Upper lobe of left lung (tissue), 6 donors: Measurements from ENCODE around the gene RECQL5. TPM values are rescaled to one million over a fixed set of nuclear protein-coding genes. Genes with fewer than 3 reads are reported as not detected.

Experiments used
- ATAC-seq, 2 donors: fragments of 200-7000 bp; cut with Tn5 transposase; one replicate each; pipeline ENCODE4 v1.9.1; 2022; ENCODE audit warnings: mild to moderate bottlenecking in 2 of 2, moderate library complexity in 2 of 2; ENCODE audit not compliant: low FRiP score in 2 of 2
- DNase-seq, 2 donors: peaks; one replicate each; pipeline ENCODE4 v3.0.0-alpha.2; 2019 to 2020
- H3K27ac ChIP-seq, 4 donors: fragments of 200-600 bp; sonication (generic); one replicate each; pipeline ENCODE4 v1.5.1; 2016 to 2019
- H3K27me3 ChIP-seq, 4 donors: fragments of 200-600 bp; sonication (generic); one replicate each; pipeline ENCODE4 v1.5.1; 2017 to 2019
- H3K36me3 ChIP-seq, 4 donors: fragments of 200-600 bp; sonication (generic); one replicate each; pipeline ENCODE4 v1.5.1; 2016 to 2019
- H3K4me1 ChIP-seq, 4 donors: fragments of 200-600 bp; sonication (generic); one replicate each; pipeline ENCODE4 v1.5.1; 2018 to 2019
- H3K4me3 ChIP-seq, 4 donors: fragments of 200-600 bp; sonication (generic); one replicate each; pipeline ENCODE4 v1.5.1; 2017 to 2019; ENCODE audit warnings: mild to moderate bottlenecking in 2 of 4, moderate library complexity in 1 of 4
- H3K9me3 ChIP-seq, 4 donors: fragments of 200-600 bp; sonication (generic); one replicate each; pipeline ENCODE4 v1.5.1; 2018 to 2019
- CTCF ChIP-seq, 6 experiments: fragments of 450-650 bp in 4 of 6; fragments of 200-600 bp in 2 of 6; sonication (generic) in 2 of 6; IDR thresholded peaks; one replicate each; pipeline ENCODE4 v1.5.1; 2016 to 2019; ENCODE audit warnings: antibody characterized with exemption in 6 of 6
- EP300 ChIP-seq, 4 donors: sonication (generic); formaldehyde crosslinking; IDR thresholded peaks; one replicate each; pipeline ENCODE4 v1.5.1; 2017; ENCODE audit warnings: antibody characterized with exemption in 4 of 4, control low read depth in 2 of 4
- POLR2A ChIP-seq, 4 donors: fragments of 450-650 bp; IDR thresholded peaks; one replicate each; pipeline ENCODE4 v1.5.1; 2016 to 2017; ENCODE audit warnings: antibody characterized with exemption in 4 of 4, mild to moderate bottlenecking in 2 of 4
- POLR2AphosphoS5 ChIP-seq, 2 donors: sonication (generic); formaldehyde crosslinking; IDR thresholded peaks; one replicate each; pipeline ENCODE4 v1.5.1; 2017; ENCODE audit warnings: antibody characterized with exemption in 2 of 2
- WGBS, 2 donors: methylation state at CpG; one replicate each; pipeline ENCODE4 v1.1.5; 2017 to 2018; 5-methylcytosine and 5-hydroxymethylcytosine counted together
- total RNA-seq, 6 donors: library from RNA; depleted of rRNA in 4 of 6; stranded (reverse); fragments of >200 nt in 4 of 6; gene quantifications; one replicate each; pipeline versions ENCODE4 v1.1.0 to v1.2.1, GENCODE V29; 2016 to 2021
- donor health status: DM: no; HTN: no; CAD: no; lungs with moderate emphysema.
- donor health status: DM: no; HTN: yes; CAD: no; lungs with severe emphysema.

The RECQL5 gene
- total RNA-seq = 10 to 100 TPM; 11.4 to 97.4 (median 41.4) TPM

DNA sequence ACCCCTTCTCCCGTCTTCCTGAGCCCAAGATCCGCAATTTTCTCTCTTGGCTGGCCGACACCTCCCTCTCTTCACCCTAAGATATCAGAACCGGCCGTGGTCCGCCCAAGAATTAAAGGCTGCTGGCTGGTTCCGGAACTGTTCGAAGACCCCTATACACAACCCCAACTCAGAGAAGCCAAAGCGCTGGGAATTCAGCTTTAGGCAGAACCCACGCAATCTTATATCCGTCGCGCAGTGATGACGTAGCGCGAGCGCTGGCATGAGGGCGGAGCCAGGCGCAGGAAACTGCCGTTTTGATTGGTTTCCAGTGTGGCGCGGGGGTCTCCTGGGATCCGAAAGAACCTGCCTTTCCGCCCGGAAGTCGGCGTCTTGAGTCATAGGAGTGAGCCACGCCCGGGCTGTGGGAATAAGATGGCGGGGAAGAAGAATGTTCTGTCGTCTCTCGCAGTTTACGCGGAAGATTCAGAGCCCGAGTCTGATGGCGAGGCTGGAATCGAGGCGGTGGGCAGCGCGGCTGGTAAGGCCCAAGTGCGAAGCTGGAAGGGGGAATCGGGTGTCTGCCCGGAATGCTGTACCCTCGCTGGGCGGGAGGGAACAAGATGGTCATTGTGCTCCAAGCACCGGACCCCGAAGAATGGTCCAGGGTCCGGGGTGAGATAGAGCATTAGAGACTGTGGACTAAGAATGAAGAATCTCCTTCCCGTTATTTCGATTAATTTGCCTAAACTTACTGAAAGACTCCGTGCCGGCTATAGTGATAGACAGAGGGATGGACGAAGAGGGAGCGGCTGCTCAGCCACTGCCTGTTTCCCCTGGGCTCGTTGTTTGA lies at the start of gene RECQL5, which contains the start of gene SAP30BP:
Gene RECQL5 (minus strand): TSS at position 196 of the 832 bp plus-strand sequence. CDS start 597 bp downstream, outside the sequence.
Gene SAP30BP (plus strand): TSS at position 380 of the 832 bp plus-strand sequence. CDS start 35 bp downstream, at position 415.
- ATAC-seq (peak; percentile 99 to 100), DNase-seq (peak; percentile 93 to 98)
- TF ChIP-seq CTCF (IDR thresholded peaks at IDR 0.05) (peak in 1 of 6 experiments; percentile 17), EP300 (IDR thresholded peaks at IDR 0.05) (no peak), POLR2AphosphoS5 (IDR thresholded peaks at IDR 0.05) (peak; percentile 90 to 94), POLR2A (IDR thresholded peaks at IDR 0.05) (peak in 3 of 4 donors; percentile 74 to 87 (median 82))
- H3K27me3 ChIP-seq = no peaks in the 10 kb centered on the region
- peak within 1 kb of the TSS; percentile 61 to 99 (median 90) for H3K4me3 ChIP-seq
- peaks cover 16 to 51% (median 37%) of the 10 kb centered on the region in 4 donors for H3K36me3 ChIP-seq
- WGBS, 2 donors = 0 to 1% methylated on average over 24 to 55 of the region's 55 CpGs
- H3K9me3 ChIP-seq = no peaks in the 10 kb centered on the region
- H3K27ac ChIP-seq = peak within 1 kb of the TSS; percentile 85 to 96 (median 92)
- peaks cover 19 to 44% (median 25%) of the 10 kb centered on the region in 4 donors for H3K4me1 ChIP-seq

DNA sequence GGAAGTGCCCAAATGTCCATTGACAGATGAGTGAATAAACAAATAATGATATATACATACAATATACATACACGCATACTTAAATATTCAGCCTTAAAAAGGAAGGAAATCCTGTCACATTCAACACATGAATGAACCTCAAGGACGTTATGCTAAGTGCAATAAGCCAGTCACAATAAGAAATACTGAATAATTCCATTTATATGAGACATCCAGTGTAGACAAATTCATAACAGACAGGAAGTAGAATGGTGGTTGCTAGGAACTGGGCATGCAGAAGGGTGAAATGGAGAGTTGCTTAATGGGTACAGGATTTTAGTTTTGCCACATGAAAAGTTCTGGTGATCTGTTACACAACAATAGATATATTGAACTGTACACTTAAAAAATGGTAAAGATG lies 45.5 kb upstream of the RECQL5 start:
- Histone ChIP-seq H3K4me1 (peaks cover 0 to 10% (median 4%) of the 10 kb centered on the region in 4 donors), H3K4me3 (no peak overlapping the region), H3K27ac (no peak overlapping the region), H3K36me3 (peaks cover 0 to 14% (median 11%) of the 10 kb centered on the region in 4 donors), H3K27me3 (no peaks in the 10 kb centered on the region), H3K9me3 (no peaks in the 10 kb centered on the region)
- TF ChIP-seq EP300 (IDR thresholded peaks at IDR 0.05) (no peak), CTCF (IDR thresholded peaks at IDR 0.05) (no peak), POLR2AphosphoS5 (IDR thresholded peaks at IDR 0.05) (no peak), POLR2A (IDR thresholded peaks at IDR 0.05) (no peak)
- 46 to 51% methylated on average over 2 of the region's 2 CpGs for WGBS, 2 donors
- no peak for ATAC-seq
- DNase-seq = no peak

GRCh38 chr17:75707079-75707571 lies 40.2 kb upstream of the RECQL5 start:
- WGBS, 2 donors = 57 to 74% methylated on average over 6 to 12 of the region's 12 CpGs
- peaks cover 34 to 68% (median 62%) of the 10 kb centered on the region in 4 donors for H3K36me3 ChIP-seq

GRCh38 chr17:75706042-75706728 lies 39.2 kb upstream of the RECQL5 start:
- DNase-seq (no peak), ATAC-seq (no peak)
- Histone ChIP-seq H3K4me1 (peaks cover 4 to 26% (median 23%) of the 10 kb centered on the region in 4 donors), H3K4me3 (no peak overlapping the region), H3K36me3 (peaks cover 41 to 77% (median 70%) of the 10 kb centered on the region in 4 donors), H3K27me3 (no peaks in the 10 kb centered on the region), H3K9me3 (no peaks in the 10 kb centered on the region), H3K27ac (peak overlapping the region in 1 of 4 donors; percentile 17)
- WGBS, 2 donors = 89 to 92% methylated on average over 14 to 20 of the region's 20 CpGs
- TF ChIP-seq EP300 (IDR thresholded peaks at IDR 0.05) = no peak
- no peak for TF ChIP-seq POLR2AphosphoS5 (IDR thresholded peaks at IDR 0.05)
- no peak for TF ChIP-seq CTCF (IDR thresholded peaks at IDR 0.05)
- TF ChIP-seq POLR2A (IDR thresholded peaks at IDR 0.05) = no peak

More at GRCh38 chr17:75707079-75707571, 40.2 kb upstream of the RECQL5 start:
- Histone ChIP-seq H3K4me1 (peaks cover 4 to 16% (median 15%) of the 10 kb centered on the region in 4 donors), H3K27me3 (no peaks in the 10 kb centered on the region), H3K27ac (peak overlapping the region; percentile 30 to 38 (median 37)), H3K4me3 (no peak overlapping the region), H3K9me3 (no peaks in the 10 kb centered on the region)
- DNase-seq = peak in 1 of 2 donors; percentile 55
- TF ChIP-seq EP300 (IDR thresholded peaks at IDR 0.05) = peak in 2 of 4 donors; percentile 86 to 93
- no peak for TF ChIP-seq POLR2A (IDR thresholded peaks at IDR 0.05)
- no peak for TF ChIP-seq CTCF (IDR thresholded peaks at IDR 0.05)
- TF ChIP-seq POLR2AphosphoS5 (IDR thresholded peaks at IDR 0.05) = peak; percentile 78 to 91
- ATAC-seq = peak; percentile 16 to 68
